Mammary epithelial cell (primary cell): ENCODE data around the gene YOD1.

Experiments
- EZH2 ChIP-seq: IDR thresholded peaks from 2 replicates; pipeline ENCODE4 v1.6.1; 2012; ENCODE audit warnings: low read length, inconsistent platforms, borderline replicate concordance
- TF ChIP-seq, protein P1 (sequence below), 2 donors: IDR thresholded peaks in 1 of 2; conservative IDR thresholded peaks in 1 of 2; 2 replicates each; pipeline ENCODE4 v1.5.1; 2011 to 2012; ENCODE audit warnings: inconsistent platforms in 2 of 2, low read length in 2 of 2, mild to moderate bottlenecking in 2 of 2, control low read depth in 1 of 2, low read depth in 1 of 2; ENCODE audit not compliant: insufficient read depth in 1 of 2; ENCODE audit errors: extremely low read depth in 1 of 2

DNA sequence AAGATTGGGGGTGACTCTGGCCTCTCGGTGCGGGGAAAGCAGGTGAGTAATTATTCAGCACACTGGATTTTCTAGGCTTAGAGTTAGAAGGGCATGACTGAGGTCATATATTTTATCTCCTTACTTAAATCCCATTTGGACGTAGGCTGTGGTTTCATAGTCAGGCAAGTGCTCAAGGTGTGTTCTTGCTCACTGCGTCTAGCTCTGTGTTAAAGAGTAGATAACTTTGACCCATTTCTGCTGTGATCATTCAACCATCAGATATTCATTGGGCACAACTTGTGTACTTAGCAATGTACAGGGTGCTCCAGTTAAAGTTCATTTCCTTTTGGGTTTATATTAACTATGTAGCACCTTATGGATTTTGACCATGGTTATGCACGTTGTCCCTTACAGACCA lies 16.7 kb upstream of the YOD1 start:
- TF ChIP-seq, protein P1, sequence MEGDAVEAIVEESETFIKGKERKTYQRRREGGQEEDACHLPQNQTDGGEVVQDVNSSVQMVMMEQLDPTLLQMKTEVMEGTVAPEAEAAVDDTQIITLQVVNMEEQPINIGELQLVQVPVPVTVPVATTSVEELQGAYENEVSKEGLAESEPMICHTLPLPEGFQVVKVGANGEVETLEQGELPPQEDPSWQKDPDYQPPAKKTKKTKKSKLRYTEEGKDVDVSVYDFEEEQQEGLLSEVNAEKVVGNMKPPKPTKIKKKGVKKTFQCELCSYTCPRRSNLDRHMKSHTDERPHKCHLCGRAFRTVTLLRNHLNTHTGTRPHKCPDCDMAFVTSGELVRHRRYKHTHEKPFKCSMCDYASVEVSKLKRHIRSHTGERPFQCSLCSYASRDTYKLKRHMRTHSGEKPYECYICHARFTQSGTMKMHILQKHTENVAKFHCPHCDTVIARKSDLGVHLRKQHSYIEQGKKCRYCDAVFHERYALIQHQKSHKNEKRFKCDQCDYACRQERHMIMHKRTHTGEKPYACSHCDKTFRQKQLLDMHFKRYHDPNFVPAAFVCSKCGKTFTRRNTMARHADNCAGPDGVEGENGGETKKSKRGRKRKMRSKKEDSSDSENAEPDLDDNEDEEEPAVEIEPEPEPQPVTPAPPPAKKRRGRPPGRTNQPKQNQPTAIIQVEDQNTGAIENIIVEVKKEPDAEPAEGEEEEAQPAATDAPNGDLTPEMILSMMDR (conservative IDR thresholded peaks at IDR 0.05 in 1 of 2, IDR thresholded peaks at IDR 0.05 in 1 of 2; ENCODE audit: extremely low read depth in 1 of 2, insufficient read depth in 1 of 2, low read depth in 1 of 2, low read length in 2 of 2): no peak
- TF ChIP-seq EZH2: no peak
